Subcutaneous adipose tissue (tissue), 4 donors: ENCODE results near the gene NINL. TPM values are rescaled to one million over a fixed set of nuclear protein-coding genes. Genes with fewer than 3 reads are reported as not detected.

Experiments used
- total RNA-seq, 4 donors: library from RNA; depleted of rRNA; stranded (reverse); fragments of >200 nt; gene quantifications; one replicate each; pipeline ENCODE4 v1.1.0, GENCODE V29; 2016
- TF ChIP-seq, protein P1 (sequence below): fragments of 450-650 bp; IDR thresholded peaks from one replicate; pipeline ENCODE4 v1.5.1; 2016; ENCODE audit warnings: low read depth, mild to moderate bottlenecking, control low read depth, antibody characterized with exemption, moderate library complexity

Gene NINL
- total RNA-seq, 4 donors from 2014 or later, result 4.6 to 10.0 (median 4.8) TPM

DNA sequence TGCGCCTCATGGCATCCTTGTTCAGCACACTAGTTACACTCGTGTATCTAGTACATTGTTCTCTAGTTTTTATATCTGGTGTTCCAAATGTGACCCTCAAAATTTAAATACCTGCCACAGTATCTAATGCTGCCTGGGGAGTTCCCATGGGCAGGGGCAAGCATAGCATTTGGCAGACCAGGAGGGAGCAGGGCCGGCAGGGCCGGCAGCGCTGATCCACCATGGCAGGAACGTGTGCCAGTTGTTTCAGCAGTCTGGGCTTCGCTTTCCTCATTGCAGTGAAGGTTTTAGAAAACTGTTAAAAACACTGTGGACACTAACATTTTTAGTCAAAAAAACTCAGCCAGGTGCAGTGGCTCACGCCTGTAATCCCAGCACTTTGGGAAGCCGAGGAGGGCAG, 19.3 kb upstream of the NINL start:
- TF ChIP-seq, protein P1, sequence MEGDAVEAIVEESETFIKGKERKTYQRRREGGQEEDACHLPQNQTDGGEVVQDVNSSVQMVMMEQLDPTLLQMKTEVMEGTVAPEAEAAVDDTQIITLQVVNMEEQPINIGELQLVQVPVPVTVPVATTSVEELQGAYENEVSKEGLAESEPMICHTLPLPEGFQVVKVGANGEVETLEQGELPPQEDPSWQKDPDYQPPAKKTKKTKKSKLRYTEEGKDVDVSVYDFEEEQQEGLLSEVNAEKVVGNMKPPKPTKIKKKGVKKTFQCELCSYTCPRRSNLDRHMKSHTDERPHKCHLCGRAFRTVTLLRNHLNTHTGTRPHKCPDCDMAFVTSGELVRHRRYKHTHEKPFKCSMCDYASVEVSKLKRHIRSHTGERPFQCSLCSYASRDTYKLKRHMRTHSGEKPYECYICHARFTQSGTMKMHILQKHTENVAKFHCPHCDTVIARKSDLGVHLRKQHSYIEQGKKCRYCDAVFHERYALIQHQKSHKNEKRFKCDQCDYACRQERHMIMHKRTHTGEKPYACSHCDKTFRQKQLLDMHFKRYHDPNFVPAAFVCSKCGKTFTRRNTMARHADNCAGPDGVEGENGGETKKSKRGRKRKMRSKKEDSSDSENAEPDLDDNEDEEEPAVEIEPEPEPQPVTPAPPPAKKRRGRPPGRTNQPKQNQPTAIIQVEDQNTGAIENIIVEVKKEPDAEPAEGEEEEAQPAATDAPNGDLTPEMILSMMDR, result no peak

DNA sequence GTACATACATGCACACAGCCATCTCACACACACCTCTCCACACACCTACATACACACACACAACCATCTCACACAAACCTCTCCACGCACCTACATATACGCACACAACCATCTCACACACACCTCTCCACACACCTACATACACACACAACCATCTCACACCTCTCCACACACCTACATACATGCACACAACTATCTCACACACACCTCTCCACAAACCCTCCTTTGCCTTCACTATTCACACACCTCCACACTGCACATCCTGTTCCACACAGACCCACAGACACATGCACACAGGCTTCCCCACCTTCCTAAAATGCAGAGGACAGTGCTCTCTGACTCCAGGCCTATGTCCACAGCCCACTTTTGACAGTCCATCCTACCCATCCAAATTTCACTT, 16.3 kb upstream of the NINL start:
- TF ChIP-seq, protein P1, result no peak

DNA sequence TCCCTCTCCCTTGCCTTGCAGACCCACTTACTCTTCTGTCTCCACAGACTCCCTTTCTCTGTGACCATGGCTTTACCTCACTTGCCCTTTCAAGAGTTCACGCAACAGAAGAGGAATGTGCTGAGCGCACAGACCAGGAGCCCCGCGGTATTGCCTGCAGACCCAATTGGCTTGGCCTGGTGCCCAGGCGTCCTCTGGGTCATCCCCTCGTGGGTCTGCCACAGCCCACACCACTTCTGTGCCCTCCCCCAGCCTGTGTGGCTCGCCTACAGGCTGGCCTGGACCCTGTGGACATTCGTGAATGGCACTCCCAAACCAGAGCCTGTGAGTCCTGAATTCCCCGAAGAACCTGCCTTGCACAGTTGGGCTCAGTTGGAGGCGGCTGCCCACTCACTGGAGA, 15.3 kb upstream of the NINL start:
- TF ChIP-seq, protein P1, result no peak

DNA sequence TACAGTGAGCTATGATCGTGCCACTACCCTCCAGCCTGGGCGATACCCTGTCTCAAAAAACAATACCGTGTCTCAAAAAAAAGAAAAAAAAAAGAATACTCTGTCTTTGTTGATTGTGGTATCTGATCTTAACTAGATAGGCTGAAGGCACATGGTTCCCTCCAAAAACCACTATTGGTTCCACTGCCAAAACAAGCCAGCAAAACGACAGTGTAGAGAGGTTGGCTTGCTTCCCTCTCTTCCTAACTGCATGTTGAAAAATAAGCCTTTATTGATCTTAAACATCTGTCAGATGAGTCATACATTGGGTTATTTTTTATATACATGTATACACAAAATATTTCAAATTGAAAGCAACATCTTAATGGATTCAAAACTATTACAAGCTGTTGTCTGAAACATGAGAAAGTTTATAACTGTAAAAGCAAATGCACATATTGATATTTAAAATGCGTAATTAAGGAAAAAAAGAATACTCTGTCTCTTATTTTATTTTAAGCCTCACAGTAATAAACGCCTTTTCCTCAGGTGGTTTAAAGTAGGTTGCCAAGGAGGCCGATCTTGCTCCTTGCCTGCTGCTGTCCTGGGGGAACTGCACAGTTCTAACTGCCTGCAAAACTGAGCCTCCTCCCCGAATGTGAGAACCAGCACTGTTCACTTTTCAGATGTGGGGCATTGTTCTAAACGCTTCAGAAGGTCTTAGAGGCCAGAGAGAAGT, 7.0 kb upstream of the NINL start:
- TF ChIP-seq, protein P1, result no peak

DNA sequence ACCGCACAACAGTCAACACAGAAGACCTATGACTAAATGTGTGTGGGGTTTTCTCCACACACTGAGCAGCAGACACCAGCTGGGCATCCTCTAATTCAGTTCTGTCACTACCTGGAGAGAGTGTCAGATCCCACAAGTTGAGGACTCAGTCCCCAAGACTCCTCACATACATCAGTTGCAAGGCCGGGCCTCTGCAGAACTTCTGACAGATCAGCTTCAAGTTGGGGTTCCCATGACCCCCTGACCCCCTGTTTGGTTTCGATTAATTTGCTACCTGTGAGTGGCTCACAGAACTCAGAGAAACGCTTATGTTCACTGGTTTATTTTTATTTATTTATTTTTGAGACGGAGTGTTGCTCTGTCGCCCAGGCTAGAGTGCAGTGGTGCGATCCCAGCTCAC, 3.2 kb upstream of the NINL start:
- TF ChIP-seq, protein P1, result no peak

DNA sequence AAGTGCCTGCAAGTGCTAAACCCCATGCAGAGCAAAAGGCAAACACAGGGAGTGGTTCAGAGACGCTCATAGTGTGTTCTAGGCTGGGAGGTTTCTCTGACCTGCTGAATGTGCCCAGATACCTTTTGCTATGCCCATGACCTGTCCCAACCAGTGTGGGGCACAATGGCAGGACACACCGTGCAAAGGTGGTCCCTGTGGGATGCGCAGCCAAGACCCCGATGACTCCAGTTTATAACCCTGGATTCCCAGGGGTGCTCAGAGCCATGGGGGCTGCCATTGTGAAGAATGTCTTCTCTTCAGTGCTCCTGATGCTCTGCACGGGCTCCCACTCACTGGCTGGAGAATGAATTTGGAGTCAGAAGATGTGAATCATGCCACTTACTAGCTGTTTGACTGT, 2.2 kb upstream of the NINL start:
- TF ChIP-seq, protein P1, result no peak

DNA sequence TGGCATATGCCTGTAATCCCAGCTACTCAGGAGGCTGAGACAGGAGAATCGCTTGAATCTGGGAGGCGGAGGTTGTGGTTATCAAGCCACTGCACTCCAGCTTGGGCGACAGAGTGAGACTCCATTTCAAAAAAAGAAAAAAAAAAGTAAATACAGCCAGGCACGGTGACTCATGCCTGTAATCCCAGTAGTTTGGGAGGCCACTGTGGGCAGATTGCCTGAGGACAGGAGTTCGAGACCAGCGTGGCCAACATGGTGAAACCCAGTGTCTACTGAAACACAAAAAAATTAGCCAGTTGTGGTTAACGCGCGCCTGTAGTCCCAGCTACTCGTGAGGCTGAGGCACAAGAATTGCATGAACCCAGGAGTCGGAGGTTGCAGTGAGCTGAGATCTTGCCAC, 1.5 kb upstream of the NINL start:
- TF ChIP-seq, protein P1, result no peak
